NCI-H2029 treated with DMSO at 0.1 percent for 48 hours (cell line): ENCODE results near the gene MEGF11.

Experiments
- DNase-seq: peaks from one replicate; lab custom pipeline; 2025; lab: John Stamatoyannopoulos, UW

MEGF11 gene

DNA sequence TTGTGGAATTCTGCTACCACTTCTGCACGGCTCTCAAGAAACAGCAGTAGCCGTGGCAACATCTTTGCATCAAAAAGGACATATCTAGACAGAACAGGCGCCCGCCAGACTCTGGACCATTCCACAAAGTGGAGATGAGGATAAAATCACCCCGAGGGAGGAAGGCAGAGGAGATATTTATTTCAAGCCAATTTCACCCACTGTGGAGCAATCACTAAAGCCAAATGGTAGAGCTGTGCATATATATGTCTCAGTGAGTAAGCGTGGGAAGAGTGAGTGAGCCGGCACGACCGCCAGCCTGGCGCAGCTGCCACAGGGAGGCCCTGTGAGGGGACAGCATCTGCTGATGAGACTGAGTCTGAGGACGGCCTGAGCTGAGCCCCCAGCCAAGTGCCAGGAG is 111.3 kb downstream of the MEGF11 start:
- no peak for DNase-seq

DNA sequence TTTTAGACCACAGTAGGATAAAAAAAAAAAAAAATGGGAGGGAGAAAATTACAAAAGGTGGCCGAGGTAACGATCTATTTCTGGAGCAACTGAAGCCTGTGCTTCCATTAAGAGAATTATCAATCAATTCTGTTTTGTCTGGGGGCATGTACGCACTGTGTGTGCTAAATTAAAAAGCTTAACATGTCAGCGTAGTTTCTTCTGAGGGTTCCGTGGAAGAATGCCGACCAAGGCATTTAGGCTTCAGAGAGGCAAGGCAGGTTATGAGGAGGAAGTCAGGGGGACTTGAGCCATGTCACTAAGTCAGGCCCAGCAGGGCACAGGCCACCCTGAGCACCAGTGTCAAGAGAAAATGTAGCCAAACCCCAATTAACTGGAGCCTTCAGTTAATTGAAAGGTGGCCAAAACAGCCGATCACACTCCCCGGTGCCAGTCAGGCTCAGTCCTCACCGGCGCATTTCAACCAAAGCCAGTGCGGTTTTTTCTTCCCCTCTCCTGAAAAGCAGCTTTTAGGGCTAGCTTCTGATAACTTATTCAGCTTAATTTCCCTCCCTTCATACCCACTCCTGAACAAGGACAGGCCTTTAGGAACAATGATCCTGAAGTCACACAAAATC is 113.9 kb downstream of the MEGF11 start:
- no peak for DNase-seq

DNA sequence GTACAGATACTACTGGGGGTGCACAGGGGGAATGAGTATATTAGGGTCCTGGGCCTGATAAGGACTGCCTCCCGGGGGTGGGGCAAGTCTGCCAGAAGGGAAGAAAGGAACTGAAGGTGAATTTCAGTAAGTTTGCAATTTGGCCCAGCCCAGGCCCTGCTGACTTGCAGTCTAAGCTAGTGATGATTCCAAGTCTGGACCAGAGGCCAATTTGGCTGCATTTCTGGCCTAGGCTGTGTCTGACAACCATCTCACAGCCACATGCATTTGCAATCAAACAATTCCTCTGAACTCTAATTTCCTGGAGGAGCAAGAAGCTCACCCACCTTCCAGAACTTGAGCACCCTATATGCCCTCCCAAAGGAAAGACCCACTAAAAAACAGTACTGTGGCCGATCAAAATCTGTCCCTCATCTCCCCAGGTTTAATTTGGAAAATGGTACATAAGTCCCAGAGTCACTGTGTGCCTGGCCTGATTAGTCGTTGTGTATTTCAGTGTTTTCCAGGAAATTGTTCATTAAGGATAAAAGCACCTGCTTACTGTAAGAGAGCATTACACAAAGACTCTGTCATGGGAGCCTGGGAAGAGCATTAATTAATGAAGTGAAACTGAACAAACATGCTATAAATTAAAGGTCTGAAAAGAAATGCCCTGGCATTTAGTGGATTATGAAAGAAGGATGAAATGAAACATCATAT is 114.5 kb downstream of the MEGF11 start:
- no peak for DNase-seq

DNA sequence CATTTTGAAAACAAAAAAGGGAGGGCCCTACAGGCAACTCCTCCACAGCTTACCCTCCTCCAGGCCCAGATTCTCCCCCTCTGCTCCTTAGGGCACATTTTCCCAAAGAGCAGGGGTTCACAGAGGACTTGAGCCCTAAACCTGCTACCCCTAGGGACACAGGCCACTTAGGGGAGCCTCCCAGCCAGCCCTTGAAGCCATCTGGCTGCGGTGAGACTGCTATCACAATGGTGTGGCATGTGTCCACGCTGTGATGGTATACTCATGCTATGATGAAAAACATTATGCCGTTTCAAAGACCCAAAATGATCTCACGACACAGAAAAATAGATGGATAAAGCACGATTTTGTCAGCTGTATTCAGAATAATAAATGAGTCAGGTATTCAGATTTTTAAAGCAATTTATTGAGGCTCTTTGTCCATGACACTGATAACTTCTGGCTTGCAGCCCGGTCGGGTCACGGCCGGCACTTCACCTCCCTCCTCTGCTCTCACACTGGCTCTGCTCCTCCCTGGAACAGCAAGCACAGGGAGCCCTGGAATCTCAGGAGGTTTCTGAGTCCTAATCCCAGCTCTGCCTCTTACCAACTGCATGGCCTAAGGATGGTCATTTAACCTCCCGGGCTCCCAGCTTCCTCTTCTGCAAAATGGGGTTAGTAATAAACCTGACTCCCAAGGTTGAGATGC is 115.3 kb downstream of the MEGF11 start:
- DNase-seq: no peak

DNA sequence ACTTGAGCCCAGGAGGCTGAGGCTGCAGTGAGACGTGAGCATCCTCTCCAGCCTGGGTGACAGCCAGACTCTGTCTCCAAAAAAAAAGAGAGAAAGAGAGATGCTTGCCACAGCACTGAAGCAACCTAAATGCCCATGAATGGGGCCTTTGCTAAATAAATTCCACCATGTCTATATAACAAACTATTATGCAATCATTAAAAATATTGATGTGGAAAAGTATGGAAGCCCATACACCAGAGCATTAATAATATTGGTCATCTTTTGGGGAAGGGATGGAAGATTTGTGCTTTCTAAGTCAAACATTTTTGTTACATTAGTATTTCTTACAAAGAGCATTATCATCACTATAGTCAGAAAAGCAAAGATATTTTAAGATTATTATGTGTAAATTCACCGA is 116.6 kb downstream of the MEGF11 start:
- DNase-seq: no peak

DNA sequence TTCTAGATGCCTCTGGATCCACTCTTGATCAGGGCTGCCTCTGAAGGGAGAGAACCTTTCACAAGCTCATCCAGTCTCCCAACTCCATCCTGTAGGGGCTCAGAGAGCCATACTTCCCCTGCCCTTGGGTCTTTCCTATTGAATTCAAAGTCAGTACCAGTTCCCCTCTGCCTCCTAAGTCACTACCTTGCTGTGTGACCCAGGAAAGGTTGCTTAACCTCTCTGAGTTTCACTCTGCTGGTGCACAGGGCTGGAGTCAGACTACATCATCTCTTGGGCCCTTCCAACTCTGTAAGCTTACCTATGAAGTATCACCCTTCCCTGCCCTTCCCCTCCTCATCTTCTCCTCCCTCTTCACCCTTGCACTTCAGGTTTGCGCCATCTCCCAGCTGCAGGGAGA is 117.9 kb downstream of the MEGF11 start:
- DNase-seq: no peak

DNA sequence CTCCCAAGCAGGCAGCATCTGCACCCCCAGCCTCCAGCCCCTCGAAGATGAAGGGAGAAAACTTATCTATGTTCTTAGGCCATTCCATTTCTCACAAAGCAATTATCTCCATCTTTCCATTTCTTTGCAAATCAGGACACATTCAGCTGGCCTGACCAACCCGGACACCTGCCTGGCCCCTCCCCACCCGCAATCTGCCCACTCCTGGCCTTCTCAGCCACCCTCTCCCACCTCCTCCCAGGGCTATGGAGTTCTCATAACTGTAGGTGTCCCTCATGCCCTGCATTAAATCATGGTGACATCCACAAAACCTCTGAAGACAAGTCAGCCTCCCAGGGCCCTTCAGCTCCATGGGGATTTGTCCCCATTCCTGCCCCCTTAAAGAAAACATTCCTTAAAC is 119.3 kb downstream of the MEGF11 start:
- DNase-seq: no peak

DNA sequence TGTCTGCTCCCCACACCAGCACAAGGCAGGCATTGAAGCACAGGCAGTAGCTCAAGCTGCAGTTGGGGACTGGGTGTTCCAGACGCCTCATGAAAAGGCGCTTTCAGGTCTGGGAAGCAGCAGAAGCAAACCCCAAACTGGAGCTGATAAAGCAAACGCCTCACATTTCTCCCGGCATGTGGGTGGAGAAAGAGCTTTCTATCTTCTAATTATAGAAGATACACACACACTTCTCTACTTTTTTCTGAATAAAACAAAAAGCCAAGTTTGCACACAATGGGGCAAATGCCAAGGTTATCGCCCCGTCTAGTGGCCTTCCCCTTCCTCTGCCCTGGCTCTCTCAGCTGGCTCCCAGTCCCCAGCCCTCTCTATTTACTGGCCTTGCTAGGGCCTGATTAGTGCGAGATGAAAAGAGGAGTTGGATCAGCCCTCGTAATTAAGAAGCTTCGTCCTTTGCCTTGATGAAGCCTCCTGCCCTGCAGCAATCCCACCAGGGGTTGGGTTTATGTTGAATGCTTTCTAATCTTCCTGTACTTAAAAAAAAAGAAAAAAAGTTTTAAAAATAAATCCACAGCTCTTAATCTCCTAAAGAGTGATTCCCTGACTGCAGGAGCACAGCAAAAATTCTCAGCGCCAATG is 120.2 kb downstream of the MEGF11 start:
- no peak for DNase-seq

DNA sequence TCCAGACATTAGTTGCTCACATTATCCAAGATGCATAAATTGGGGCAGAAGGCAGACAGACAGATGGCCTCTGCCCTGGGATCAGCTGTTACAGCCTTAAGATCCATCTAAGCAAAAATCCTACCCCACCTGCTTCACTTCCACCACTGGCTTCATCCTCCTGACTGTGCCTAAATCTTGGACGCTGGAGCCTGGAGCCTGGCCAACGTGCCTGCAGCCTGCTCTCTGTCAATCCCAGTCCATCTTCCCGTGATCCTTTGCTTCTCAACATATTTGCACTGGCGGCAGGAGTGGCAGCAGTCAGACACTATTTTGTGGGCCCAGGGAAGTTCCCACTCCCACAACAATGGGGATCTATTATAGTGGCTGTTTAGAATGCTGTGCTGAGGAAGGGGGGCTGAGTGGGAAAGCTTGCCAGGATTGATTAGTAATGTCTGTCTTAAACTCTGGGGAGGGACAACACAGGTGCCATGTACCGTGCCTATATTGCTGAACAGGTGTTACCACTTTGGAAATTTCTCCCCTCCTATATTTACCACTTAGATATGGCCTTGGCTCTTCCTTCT is 121.2 kb downstream of the MEGF11 start:
- no peak for DNase-seq

DNA sequence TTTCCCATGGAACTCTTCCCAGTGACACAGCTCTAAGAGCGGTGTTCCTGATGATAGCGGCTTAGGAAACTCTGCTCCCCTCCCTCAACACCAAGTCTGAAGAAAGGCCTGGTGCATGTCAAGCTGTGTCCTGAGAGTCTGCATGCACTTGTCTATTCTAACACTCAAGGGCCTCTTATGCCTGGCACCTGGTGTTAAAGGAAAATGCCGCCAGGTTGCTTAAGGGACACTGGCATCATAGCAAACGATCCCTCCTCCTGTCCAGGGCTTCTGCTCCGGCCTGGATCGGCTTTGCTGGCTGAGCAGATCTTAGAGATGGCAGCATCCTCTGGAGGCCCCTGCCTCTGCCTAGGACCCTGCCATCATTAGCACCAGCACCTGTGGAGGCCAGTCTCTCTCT is 121.7 kb downstream of the MEGF11 start:
- DNase-seq: peak; percentile 50

DNA sequence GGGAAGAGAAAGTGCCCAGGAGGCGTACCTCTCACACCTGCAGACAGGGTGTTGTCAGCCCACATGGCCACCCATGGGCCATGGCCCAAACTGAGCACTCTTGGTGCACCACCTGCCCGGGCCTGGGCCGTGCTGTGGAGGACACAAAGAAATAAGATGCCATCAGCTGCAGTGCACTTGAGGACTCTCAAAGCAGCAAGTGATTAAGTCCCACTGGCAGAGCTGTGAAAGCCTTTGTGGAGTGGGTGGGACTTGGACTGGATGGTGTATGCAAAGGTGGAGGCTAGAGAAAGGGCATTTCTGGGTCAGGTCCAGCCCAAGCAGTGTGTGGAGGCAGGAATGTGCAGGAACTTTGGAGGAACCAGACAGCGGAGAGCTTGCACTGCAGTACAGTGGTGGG is 122.3 kb downstream of the MEGF11 start:
- DNase-seq: peak; percentile 38

DNA sequence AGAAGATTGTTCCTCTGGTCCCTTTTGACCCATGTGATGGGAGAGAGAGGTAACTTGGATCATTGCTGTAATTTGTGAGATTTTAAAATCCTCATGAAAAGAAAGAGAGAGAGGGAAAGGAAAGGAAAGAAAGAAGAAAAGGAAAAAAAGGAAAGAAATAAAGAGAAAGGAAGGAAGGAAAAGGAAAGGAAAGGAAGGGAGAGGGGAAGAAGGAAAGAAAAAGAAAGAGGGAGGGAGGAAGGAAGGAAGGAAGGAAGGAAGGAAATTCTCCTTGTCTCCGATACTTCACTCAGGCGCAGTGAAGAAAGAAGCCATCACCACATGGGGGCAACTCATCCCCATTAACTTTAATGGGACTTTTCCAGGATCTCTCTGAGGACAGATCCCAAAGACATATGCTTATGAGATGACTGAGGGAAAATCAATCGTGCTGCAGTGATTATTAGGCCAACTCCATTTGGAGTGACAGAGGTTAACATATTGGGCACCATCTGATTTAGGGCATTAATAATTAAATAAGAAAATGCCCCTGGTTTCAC is 123.0 kb downstream of the MEGF11 start:
- DNase-seq: no peak

DNA sequence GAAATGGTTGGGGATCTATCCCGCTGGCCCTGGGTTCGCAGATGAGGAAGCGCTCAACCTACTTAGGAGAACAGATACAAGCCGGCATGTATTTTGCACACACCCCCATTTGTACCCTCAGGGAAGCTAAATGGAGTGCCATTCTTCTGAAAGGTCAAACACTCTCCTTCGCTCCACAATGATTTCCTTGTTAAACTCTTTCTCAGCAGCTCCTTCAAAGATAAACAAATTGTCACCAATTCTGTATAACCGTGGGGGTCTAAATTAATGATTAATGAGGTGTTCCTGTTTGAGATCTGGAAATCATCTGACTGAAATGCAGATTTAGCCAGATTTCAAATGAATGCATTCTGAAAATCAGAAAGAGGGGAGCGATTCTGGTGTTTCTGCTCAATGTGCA is 124.0 kb downstream of the MEGF11 start:
- no peak for DNase-seq

DNA sequence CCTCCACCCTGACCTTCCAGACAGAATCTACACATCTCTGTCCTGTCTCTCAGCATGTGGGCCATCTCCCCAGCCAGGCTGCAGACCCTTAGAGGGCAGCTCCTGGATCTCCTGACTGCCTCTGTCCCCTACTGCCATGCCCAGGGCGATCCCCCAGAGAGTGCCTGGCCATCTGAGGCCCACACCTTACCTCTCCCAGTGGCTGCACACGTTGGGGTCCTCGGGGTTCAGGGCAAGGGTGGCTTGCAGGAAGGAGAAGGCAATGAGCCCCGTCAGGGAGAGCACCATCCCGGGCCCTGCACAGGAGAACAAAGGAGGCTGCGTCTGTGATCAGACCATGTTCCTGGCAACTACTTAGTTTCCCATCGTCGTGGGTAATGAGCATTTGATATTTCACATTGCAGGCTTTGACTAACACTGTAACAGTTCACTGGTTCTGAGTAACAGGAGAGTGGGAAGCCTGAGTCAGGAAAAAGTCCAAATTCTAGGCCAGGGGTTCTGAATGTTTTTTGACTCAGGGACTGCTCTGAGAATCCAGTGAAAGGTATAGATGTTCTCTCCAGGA is 125.4 kb downstream of the MEGF11 start:
- no peak for DNase-seq

DNA sequence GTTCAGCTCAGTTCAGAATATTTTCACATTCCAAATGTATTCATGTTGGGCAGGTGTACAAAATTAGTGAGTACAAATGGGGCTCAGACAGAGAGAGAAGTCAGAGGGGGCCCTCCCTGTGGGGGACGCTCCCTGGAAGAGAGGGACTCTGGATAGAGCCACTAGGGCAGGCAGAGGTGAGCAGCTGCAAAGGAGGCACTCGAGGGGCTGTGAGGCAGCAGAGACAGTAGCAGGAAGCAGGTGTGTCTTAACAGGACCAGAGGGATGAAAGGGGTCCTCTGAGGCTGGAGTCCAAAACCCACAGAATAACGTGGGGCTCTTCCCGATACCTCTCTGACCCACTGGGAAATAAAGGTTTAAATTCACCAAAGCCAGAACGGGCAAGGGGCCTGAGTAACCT is 127.1 kb downstream of the MEGF11 start:
- no peak for DNase-seq

DNA sequence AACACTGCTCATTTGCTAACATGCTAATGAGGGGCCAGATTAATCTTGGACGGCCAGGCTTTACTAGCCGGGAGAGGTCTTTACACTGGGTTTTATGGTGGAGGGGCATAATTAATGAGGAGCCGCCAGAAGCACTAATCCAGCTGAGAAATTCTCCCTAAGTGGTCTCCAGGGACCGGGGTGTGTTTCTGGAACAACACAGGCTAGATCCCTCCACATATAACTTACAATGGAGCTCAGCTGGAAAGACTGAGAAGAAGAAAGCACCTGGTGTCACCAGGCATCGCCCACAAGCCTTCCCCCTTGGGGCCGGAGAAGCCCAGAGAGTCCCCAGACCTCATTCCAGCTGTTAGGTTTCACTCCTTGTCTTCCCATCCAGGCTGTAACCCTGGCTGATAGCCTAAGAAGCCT is 127.5 kb downstream of the MEGF11 start:
- DNase-seq: no peak

DNA sequence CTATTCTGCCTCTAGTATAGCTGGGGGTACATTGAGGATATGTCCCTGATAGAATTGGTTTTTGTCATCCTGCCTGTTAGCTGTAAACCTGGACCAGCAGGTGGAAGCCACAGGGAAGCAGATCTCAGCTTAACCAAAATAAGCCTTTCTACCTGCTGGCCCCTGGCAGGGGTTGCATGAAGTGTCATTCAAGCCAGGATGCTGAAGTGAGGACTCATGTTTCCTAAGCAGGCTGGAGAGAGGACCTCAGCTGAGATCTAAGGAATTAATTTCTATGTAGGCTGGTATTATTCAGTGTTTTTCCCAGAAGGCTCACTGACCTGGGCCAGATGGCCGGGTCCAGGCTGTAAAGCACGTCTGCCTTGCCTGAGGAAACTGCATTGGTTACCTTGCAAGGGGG is 128.9 kb downstream of the MEGF11 start:
- no peak for DNase-seq

DNA sequence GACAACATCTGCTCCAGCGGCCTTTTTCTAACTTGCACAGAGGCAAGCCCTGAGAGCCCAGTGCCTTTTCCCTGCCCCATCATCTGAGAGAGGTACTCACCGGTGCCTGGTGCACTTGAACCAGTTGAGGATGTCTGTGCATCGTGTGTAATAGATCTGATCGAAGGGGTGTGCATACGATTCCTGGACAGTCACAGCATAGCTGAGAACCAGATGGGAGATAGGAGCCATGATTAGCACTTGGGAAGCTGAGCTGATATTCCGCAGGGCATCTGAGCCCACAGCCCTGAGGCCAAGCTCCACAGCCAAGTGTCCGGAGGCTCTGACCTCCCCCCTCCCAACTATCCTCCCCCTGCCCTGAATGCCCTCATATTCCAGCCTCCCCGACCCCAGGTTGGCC is 129.8 kb downstream of the MEGF11 start:
- no peak for DNase-seq

DNA sequence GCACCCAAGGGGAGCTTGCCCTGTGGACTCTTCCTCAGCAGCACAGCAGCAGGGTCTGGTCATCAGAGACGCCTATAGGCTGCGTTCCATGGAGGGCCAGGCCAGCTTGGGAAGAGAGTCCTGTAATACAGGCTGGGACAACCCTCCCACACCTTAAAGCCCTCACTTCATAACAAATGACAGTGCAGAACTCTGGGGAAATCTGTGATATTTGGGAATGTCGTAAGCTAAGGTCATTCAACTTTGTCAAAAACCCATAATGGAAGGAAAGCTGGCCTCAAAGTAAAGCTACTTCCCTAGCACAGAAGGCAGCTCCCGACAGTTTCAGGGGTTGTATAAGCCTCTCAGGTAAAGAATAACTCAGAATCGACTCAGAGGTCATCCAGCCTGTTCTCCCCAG is 133.1 kb downstream of the MEGF11 start:
- no peak for DNase-seq

DNA sequence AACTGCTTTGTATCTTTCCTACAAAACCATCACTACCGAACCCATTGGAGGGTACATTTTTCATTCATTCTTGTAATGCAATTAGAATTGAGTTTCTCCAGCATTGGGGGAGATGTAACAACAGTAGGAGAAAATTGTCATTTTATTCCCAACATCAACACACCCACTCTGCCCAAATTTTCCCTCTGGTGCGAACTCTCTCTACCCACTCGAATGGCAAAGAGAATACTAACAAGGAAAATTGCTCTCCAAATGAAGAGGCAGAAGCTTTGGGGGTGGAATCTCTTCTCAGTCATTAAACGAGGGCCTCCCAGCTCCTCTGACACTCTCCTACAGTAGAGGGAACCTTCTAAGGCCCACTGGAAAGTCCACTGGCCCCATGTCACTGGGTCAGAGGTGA is 135.7 kb downstream of the MEGF11 start:
- no peak for DNase-seq

DNA sequence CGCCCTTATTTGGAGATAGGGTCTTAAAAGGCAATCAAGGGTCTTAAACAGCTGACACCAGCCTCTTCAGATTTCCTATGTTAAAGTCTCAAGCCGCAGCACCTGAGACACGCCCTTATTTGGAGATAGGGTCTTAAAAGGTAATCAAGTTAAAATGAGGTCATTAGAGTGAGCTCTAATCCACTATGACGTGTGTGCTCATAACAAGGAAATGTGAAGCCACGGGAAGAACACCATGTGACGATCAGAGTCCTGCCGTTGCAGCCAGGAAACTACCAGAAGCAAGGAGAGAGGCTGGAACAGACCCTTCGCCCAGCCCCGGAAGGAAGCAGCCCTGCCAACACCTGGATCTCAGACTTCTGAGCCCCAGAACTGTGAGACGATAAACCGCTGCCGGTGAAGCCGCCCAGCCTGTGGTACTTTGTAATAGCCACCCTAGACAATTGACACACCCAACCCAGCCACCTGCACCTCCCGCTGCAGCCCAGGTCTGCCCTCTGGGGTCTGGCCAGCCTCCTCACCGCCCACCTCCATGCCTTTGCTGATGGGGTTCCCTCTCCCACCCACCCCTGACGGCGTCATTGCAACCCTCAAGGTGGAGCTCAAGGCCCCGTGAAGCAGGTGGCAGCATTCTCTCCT is 137.9 kb downstream of the MEGF11 start:
- DNase-seq: no peak
